Posterior cingulate gyrus (tissue), 11 donors: Measurements from ENCODE around the gene TMPRSS7.

Source experiments
- DNase-seq, 10 donors: peaks; one replicate each; pipeline versions ENCODE4 v3.0.0 to v3.0.0-alpha.2; 2020 to 2021; ENCODE audit warnings: mixed read lengths in 3 of 10
- intact Hi-C: fragments of 100-400 bp; cut with DNase I; formaldehyde crosslinking; loops from one replicate; pipeline ENCODE4 v1.15.1; 2023

TMPRSS7 gene

GRCh38 chr3:112123548-112123947, 89.0 kb downstream of the TMPRSS7 start:
- intact Hi-C loops = no loop called here
- DNase-seq = no peak

GRCh38 chr3:112124907-112125607, 90.5 kb downstream of the TMPRSS7 start:
- intact Hi-C loops = no loop called here
- no peak for DNase-seq

- intact Hi-C loops = no loop called here
- DNase-seq = no peak
Measured at GRCh38 chr3:112126511-112126911, 92.0 kb downstream of the TMPRSS7 start.

GRCh38 chr3:112127522-112128494, 93.3 kb downstream of the TMPRSS7 start:
- intact Hi-C loops = no loop called here
- DNase-seq = no peak

- no peak for DNase-seq
- intact Hi-C loops = no loop called here
Measured at GRCh38 chr3:112128843-112129727, 94.5 kb downstream of the TMPRSS7 start.

GRCh38 chr3:112129925-112130637, 95.5 kb downstream of the TMPRSS7 start:
- intact Hi-C loops = no loop called here
- DNase-seq = no peak

- intact Hi-C loops = no loop called here
- no peak for DNase-seq
Measured at GRCh38 chr3:112130638-112130993, 96.1 kb downstream of the TMPRSS7 start.
